ENCODE measurements around the gene ARHGEF39. TPM values are rescaled to one million over a fixed set of nuclear protein-coding genes. Genes with fewer than 3 reads are reported as not detected.

ARHGEF39 gene
- total RNA-seq, 1 donor, result 0.10 TPM

- Histone ChIP-seq H3K27me3 (ENCODE audit: insufficient read depth, low read length) (peaks cover 2% of the 10 kb centered on the region), H3K4me1 (ENCODE audit: insufficient read depth, low read length) (peaks cover 13% of the 10 kb centered on the region), H3K4me3 (ENCODE audit: low read length) (no peak within 1 kb of the TSS), H3K9me3 (ENCODE audit: low read depth, low read length) (no peaks in the 10 kb centered on the region)
Observed at GRCh38 chr9:35673132-35674024, 8.4 kb upstream of the ARHGEF39 start, which contains the start of gene CA9. CA9 (plus strand) TSS chr9:35673928; CDS start chr9:35673960, 32 bp downstream.

GRCh38 chr9:35669331-35670145, 4.5 kb upstream of the ARHGEF39 start:
- H3K4me3 ChIP-seq (ENCODE audit: low read length), result no peak overlapping the region
- H3K4me1 ChIP-seq (ENCODE audit: insufficient read depth, low read length), result peaks cover 18% of the 10 kb centered on the region
- no peaks in the 10 kb centered on the region for H3K27me3 ChIP-seq (ENCODE audit: insufficient read depth, low read length)
- no peaks in the 10 kb centered on the region for H3K9me3 ChIP-seq (ENCODE audit: low read depth, low read length)

- Histone ChIP-seq H3K9me3 (ENCODE audit: low read depth, low read length) (no peaks in the 10 kb centered on the region), H3K4me3 (ENCODE audit: low read length) (no peak overlapping the region), H3K27me3 (ENCODE audit: insufficient read depth, low read length) (no peaks in the 10 kb centered on the region), H3K4me1 (ENCODE audit: insufficient read depth, low read length) (peaks cover 34% of the 10 kb centered on the region)
Observed at GRCh38 chr9:35667939-35668338, 2.9 kb upstream of the ARHGEF39 start.

- Histone ChIP-seq H3K4me3 (ENCODE audit: low read length) (no peak overlapping the region), H3K9me3 (ENCODE audit: low read depth, low read length) (no peaks in the 10 kb centered on the region), H3K4me1 (ENCODE audit: insufficient read depth, low read length) (peaks cover 48% of the 10 kb centered on the region), H3K27me3 (ENCODE audit: insufficient read depth, low read length) (no peaks in the 10 kb centered on the region)
Observed at GRCh38 chr9:35666549-35666948, 1.6 kb upstream of the ARHGEF39 start.

- Histone ChIP-seq H3K27me3 (ENCODE audit: insufficient read depth, low read length) (no peaks in the 10 kb centered on the region), H3K4me3 (ENCODE audit: low read length) (no peak overlapping the region), H3K9me3 (ENCODE audit: low read depth, low read length) (no peaks in the 10 kb centered on the region), H3K4me1 (ENCODE audit: insufficient read depth, low read length) (peaks cover 53% of the 10 kb centered on the region)
Observed at GRCh38 chr9:35666045-35666444, 1.1 kb upstream of the ARHGEF39 start.

- Histone ChIP-seq H3K27me3 (ENCODE audit: insufficient read depth, low read length) (no peaks in the 10 kb centered on the region), H3K4me3 (ENCODE audit: low read length) (peak overlapping the region; percentile 47), H3K4me1 (ENCODE audit: insufficient read depth, low read length) (peaks cover 59% of the 10 kb centered on the region), H3K9me3 (ENCODE audit: low read depth, low read length) (no peaks in the 10 kb centered on the region)
Observed at GRCh38 chr9:35665471-35665818, 450 bp upstream of the ARHGEF39 start.

GRCh38 chr9:35662437-35662836, 2.6 kb downstream of the ARHGEF39 start:
- Histone ChIP-seq H3K9me3 (ENCODE audit: low read depth, low read length) (no peaks in the 10 kb centered on the region), H3K4me1 (ENCODE audit: insufficient read depth, low read length) (peaks cover 82% of the 10 kb centered on the region), H3K4me3 (ENCODE audit: low read length) (no peak overlapping the region), H3K27me3 (ENCODE audit: insufficient read depth, low read length) (no peaks in the 10 kb centered on the region)

GRCh38 chr9:35661756-35662350, 3.1 kb downstream of the ARHGEF39 start:
- Histone ChIP-seq H3K9me3 (ENCODE audit: low read depth, low read length) (no peaks in the 10 kb centered on the region), H3K27me3 (ENCODE audit: insufficient read depth, low read length) (no peaks in the 10 kb centered on the region), H3K4me1 (ENCODE audit: insufficient read depth, low read length) (peaks cover 87% of the 10 kb centered on the region), H3K4me3 (ENCODE audit: low read length) (no peak overlapping the region)

GRCh38 chr9:35660966-35661415, 4.0 kb downstream of the ARHGEF39 start:
- H3K9me3 ChIP-seq (ENCODE audit: low read depth, low read length), result no peaks in the 10 kb centered on the region
- peaks cover 91% of the 10 kb centered on the region for H3K4me1 ChIP-seq (ENCODE audit: insufficient read depth, low read length)
- H3K27me3 ChIP-seq (ENCODE audit: insufficient read depth, low read length), result no peaks in the 10 kb centered on the region
- no peak overlapping the region for H3K4me3 ChIP-seq (ENCODE audit: low read length)

GRCh38 chr9:35659340-35659739, 5.7 kb downstream of the ARHGEF39 start:
- Histone ChIP-seq H3K4me1 (ENCODE audit: insufficient read depth, low read length) (peaks cover 74% of the 10 kb centered on the region), H3K9me3 (ENCODE audit: low read depth, low read length) (no peaks in the 10 kb centered on the region), H3K4me3 (ENCODE audit: low read length) (peak overlapping the region; percentile 87), H3K27me3 (ENCODE audit: insufficient read depth, low read length) (no peaks in the 10 kb centered on the region)

- peaks cover 70% of the 10 kb centered on the region for H3K4me1 ChIP-seq (ENCODE audit: insufficient read depth, low read length)
- H3K9me3 ChIP-seq (ENCODE audit: low read depth, low read length), result no peaks in the 10 kb centered on the region
- no peaks in the 10 kb centered on the region for H3K27me3 ChIP-seq (ENCODE audit: insufficient read depth, low read length)
- H3K4me3 ChIP-seq (ENCODE audit: low read length), result peak overlapping the region; percentile 87
Observed at GRCh38 chr9:35658968-35659220, 6.1 kb downstream of the ARHGEF39 start.

GRCh38 chr9:35658137-35658967, 6.6 kb downstream of the ARHGEF39 start, which contains the start of gene CCDC107:
CCDC107 (plus strand) TSS chr9:35658292; CDS start chr9:35658380, 88 bp downstream.
- Histone ChIP-seq H3K27me3 (ENCODE audit: insufficient read depth, low read length) (no peaks in the 10 kb centered on the region), H3K9me3 (ENCODE audit: low read depth, low read length) (no peaks in the 10 kb centered on the region), H3K4me1 (ENCODE audit: insufficient read depth, low read length) (peaks cover 64% of the 10 kb centered on the region), H3K4me3 (ENCODE audit: low read length) (peak within 1 kb of the TSS; percentile 87)

- Histone ChIP-seq H3K27me3 (ENCODE audit: insufficient read depth, low read length) (no peaks in the 10 kb centered on the region), H3K4me1 (ENCODE audit: insufficient read depth, low read length) (peaks cover 60% of the 10 kb centered on the region), H3K4me3 (ENCODE audit: low read length) (peak within 1 kb of the TSS; percentile 87), H3K9me3 (ENCODE audit: low read depth, low read length) (no peaks in the 10 kb centered on the region)
Observed at GRCh38 chr9:35657546-35658136, 7.4 kb downstream of the ARHGEF39 start, which contains the start of gene RMRP. RMRP (minus strand) TSS chr9:35658019.
